Activated CD8-positive, alpha-beta memory T cell treated with anti-CD3 and anti-CD28 coated beads, Interleukin-2, amount 50 U/mL, for 1 hour (primary cell): ENCODE data around the gene DPRX.

Experiments used
- DNase-seq: peaks from one replicate; pipeline ENCODE4 v3.0.0-alpha.2; 2020; ENCODE audit errors: extremely low read depth

DPRX gene, protein sequence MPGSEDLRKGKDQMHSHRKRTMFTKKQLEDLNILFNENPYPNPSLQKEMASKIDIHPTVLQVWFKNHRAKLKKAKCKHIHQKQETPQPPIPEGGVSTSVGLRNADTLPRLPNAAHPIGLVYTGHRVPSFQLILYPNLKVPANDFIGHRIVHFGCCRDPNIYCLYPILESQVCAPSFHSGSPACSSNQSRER

GRCh38 chr19:53631949-53632407 lies at the start of gene DPRX:
DPRX (plus strand) TSS chr19:53631999; CDS start chr19:53632107, 108 bp downstream.
- no peak for DNase-seq

DNA sequence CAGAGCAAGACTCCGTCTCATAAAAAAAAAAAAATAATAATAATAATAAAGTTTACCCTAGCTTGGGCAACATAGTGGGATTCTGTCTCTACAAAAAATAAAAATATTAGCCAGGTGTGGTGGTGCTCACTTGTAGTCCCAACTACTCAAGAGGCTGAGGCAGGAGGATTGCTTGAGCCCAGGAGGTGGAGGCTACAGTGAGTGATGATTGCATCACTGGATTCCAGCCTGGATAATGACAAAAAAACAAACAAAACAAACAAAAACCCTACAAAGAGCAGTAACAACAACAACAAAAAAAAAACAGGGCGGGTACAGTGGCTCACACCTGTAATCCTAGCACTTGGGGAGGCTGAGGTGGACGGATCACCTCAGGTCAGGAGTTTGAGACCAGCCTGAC lies 48.6 kb upstream of the DPRX start:
- DNase-seq, result no peak

GRCh38 chr19:53586277-53586691 lies 45.5 kb upstream of the DPRX start:
- no peak for DNase-seq

DNA sequence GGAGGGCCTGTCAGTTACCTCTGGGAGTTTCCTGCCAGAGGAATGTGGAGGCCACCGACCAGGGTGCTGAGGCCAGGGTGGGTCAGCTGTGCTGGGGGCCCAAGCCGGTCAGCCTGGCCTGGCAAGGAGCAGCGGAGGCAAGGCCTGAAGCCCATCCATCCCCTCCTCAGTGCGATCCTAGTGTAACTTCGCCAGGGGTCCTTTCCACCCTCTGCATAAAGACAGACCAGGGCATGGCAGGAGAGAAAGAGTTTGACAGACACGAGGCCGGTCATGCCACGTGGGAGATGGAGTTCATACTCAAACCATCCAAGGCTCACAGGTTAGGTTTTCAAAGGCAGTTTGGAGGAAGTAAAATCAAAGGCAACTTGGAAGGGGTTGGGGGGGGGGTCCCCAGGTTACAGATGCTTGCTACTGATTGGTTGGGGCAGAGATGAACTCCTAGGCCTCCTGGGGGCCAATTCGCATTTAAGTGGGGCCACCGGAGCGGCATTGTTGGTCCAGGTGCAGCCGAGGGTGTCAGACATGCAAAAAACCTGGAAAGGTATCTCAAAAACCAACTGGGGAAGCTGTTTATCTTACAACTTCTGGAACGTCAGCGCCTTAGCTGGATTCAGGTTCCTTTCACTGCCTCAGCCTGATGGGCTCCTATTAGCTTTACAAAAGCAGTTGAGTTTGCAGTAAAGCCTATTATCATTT lies 36.8 kb upstream of the DPRX start:
- no peak for DNase-seq

- DNase-seq, result no peak
Measured at GRCh38 chr19:53595510-53595867, 36.3 kb upstream of the DPRX start.

DNA sequence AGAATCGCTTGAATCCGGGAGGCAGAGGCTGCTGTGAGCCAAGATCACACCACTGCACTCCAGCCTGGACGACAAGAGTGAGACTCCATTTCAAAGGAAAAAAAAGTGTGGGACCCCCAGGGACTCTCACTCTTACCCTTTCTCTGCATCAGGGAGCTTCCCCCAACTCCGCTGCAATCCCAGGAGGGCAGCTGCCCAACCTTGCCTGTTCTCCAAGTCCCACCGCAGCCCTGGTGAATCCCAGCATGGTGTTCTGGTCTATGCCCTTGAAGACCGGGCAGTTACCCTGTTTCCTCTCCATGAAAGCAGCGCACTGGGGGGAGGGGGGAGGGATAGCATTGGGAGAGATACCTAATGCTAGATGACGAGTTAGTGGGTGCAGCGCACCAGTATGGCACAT lies 35.7 kb upstream of the DPRX start:
- DNase-seq, result no peak

- DNase-seq, result no peak
Measured at GRCh38 chr19:53597023-53597422, 34.8 kb upstream of the DPRX start.

DNA sequence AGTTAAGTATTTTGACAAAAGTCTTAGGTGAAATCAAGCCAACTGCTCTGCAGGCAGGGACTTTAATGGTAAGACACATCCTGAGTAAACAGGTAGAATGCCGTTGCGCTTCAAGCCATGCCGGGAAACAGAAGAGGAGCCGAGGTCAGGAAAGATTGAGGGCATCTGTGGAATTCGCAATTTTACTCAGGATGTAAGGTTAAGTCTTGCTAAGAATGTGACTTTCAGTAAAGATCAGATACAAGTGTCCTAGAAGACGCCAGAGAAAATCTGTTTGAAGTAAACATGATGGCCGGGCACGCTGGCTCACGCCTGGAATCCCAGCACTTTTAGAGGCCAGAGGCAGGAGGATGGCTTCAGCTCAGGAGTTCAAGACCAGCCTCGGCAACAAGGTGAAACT lies 33.4 kb upstream of the DPRX start:
- DNase-seq, result no peak

- no peak for DNase-seq
Measured at GRCh38 chr19:53600217-53600616, 31.6 kb upstream of the DPRX start.

GRCh38 chr19:53606031-53606430 lies 25.8 kb upstream of the DPRX start:
- no peak for DNase-seq

DNA sequence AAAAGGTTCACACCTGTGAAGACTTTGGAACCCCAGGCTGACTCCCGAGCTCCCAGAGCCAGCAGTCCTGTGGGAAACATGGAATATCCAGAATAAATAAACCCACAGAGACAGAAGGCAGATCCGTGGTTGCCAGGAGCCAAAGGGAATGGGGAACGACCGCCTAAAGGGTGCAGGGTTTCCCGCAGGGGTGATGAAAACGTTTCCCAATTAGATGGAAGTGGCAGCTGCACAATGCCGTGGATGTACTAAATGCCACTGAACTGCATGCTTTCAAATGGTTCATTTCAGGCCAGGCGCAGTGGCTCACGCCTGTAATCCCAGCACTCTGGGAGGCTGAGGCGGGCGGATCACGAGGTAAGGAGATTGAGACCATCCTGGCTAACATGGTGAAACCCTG lies 23.4 kb upstream of the DPRX start:
- no peak for DNase-seq

DNA sequence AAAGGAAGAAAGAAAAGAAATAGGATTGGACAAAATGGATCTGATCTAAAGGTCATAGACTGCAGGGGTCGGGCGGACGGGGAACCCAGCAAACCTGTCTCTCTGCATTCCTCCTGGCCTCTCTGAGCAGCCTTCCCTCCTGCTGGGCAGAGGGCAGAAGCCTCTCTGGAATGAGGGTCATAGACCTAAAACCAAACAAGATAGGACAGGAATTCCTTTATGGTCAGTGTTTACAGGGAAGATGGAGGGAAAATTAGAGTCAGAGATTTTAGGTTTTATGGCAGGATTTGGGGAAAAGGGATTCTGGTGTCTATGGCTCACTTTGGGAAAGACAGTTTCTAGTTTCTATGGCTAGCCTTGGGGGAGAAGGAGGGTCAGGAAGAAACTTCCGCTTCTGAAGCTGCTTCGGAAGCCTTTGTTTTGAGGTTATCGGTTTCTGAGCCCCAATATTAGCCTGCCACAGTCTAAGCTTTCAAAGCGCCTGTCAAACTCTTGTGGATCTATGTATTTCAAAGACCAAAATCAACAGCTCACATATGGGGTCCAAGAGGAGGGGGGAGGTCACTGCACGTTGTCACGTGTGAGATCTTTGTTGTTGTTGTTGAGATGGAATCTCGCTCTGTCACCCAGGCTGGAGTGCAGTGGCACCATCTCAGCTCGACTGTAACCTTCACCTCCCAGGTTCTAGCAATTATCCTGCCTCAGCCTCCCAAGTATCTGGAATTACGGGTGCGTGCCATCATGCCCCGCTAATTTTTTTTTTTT lies 18.9 kb upstream of the DPRX start:
- DNase-seq, result no peak

GRCh38 chr19:53621885-53622740 lies 9.7 kb upstream of the DPRX start:
- DNase-seq, result no peak

DNA sequence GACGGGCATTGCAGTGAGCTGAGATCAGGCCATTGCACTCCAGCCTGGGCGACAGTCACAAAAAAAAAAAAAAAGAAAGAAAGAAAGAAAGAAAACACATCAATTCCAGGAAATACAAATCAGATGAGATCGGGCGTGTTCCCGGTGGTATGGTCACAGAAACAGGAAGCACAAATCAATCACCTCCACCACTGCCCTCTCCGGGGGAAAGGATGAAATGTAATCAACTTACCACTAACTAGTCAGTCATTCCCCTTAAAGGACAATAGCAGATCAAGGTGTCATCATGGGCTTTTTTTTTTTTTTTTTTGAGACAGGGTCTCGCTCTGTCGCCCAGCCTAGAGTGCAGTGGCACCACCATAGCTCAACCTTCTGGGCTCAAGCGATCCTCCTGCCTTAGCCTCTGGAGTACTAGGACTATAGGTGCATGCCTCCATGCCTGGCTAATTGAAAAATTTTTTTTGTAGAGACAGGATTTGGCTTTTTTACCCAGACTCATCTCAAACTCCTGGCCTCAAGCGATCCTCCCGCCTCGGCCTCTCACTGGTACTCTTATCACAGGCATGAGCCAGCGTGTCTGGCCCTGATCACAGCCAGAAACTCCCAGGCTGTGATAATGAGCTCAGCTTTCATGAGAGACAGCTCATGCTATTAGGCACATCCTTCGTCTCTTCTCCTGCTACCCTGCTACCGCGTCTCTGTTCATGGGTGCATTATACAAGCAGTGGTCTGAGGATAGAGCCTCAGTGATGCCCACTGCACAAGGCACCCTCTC lies 6.8 kb upstream of the DPRX start:
- no peak for DNase-seq

- no peak for DNase-seq
Measured at GRCh38 chr19:53626486-53626885, 5.3 kb upstream of the DPRX start.

DNA sequence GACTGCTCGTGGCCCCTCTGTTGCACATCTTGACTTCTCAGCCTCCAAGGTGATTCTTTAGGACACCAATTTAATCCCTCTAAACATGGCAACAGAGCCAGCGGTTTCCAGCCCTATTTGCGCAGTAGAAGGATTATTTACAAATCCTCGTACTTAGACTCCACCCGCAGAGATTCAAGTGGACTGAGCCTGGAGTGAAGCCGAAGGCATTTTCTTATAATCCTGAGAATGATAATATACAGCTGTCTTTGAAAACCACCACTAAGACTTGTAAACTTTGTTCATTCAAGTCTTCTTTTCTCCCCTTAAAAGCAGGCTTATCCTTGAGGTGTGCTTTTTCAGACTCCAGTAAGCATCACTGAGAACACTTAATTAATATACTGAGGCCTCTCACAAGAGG lies 4.8 kb upstream of the DPRX start:
- DNase-seq, result no peak

DNA sequence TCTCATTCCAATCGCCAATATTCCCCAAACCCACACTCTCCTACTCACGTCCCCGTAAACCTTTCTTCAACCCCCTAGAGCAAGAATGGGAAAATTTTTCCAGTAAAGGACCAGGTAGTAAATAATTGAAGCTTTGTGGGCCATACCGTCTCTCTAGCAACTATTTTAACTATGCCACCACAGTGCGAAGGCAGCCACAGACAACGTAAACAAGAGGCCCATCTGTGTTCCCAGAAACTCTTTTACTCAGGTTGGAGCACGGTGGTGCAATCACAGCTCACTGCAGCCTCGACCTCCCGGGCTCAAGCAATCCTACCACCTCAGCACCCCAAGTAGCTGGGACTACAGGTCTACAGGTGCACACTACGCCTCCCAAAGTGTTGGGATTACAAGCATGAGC lies 3.0 kb downstream of the DPRX start:
- no peak for DNase-seq

GRCh38 chr19:53639471-53639870 lies 7.7 kb downstream of the DPRX start:
- DNase-seq, result no peak

- no peak for DNase-seq
Measured at GRCh38 chr19:53642381-53643099, 10.7 kb downstream of the DPRX start.

DNA sequence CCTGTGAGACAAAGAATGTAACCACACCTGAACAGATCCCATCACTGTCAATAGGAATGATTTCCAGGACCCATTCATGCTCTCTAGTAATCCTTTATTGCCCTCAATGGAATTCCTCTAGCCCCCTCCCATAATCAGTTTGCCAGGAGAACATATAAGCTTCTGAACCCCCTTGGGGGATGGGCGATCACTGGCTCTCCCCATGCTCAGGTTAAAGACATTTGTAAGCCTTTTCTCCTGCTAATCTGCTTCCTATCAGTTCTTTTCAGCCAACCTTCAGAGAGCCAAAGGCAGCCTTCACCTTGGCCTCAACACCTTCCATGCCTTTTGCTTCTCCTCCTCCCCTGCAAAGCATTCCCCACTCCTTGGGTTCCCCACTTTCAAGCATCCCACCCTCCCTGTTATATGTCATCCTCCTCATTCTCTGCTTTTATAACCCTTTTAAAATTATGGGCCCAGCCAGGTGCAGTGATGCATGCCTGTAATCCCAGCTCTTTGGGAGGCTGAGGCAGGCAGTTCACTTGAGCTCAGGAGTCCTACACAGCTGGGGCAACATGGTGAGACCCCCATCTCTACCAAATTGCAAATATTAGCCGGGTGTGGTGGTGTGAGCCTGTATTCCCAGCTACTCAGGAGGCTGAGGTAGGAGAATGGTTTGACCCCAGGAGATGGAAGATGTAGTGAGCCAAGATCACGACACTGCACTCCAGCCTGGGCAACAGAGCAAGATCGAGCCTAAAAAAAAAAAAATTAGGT lies 12.4 kb downstream of the DPRX start:
- no peak for DNase-seq
